Measurements from ENCODE around the gene HIRIP3.

The HIRIP3 gene

GRCh38 chr16:30031477-30031918 is 36.1 kb upstream of the HIRIP3 start:
- TF ChIP-seq PPARA (CRISPR knock-in tag; IDR thresholded peaks at IDR 0.05; ENCODE audit: borderline replicate concordance) (no peak), RARB (CRISPR knock-in tag; IDR thresholded peaks at IDR 0.05) (no peak), TOX (CRISPR knock-in tag; IDR thresholded peaks at IDR 0.05; ENCODE audit: borderline replicate concordance) (no peak), ZNF70 (CRISPR knock-in tag; IDR thresholded peaks at IDR 0.05) (peak; percentile 93), OSR1 (CRISPR knock-in tag; IDR thresholded peaks at IDR 0.05) (no peak), GLIS3 (CRISPR knock-in tag; IDR thresholded peaks at IDR 0.05) (no peak)
- ATAC-seq, result peak; percentile 4; the same call in 1 of the 3 replicates

GRCh38 chr16:30030841-30031413 is 35.5 kb upstream of the HIRIP3 start, which contains the start of gene TLCD3B:
Gene TLCD3B, minus strand, starts transcription at chr16:30031271. Its CDS starts 744 bp downstream, at chr16:30030527.
- peak; percentile 61 for ATAC-seq
- TF ChIP-seq SNAI2 (CRISPR knock-in tag; IDR thresholded peaks at IDR 0.05) (no peak), TOX (CRISPR knock-in tag; IDR thresholded peaks at IDR 0.05; ENCODE audit: borderline replicate concordance) (no peak), TSHZ2 (CRISPR knock-in tag; IDR thresholded peaks at IDR 0.05) (no peak), CSDC2 (CRISPR knock-in tag; IDR thresholded peaks at IDR 0.05) (no peak)

- ATAC-seq, result peak; percentile 5; the same call in 1 of the 3 replicates
- TF ChIP-seq CSRNP3 (CRISPR knock-in tag; IDR thresholded peaks at IDR 0.05) (no peak), TSHZ2 (CRISPR knock-in tag; IDR thresholded peaks at IDR 0.05) (no peak), ZC3H10 (CRISPR knock-in tag; IDR thresholded peaks at IDR 0.05) (no peak), CREB5 (CRISPR knock-in tag; IDR thresholded peaks at IDR 0.05; ENCODE audit: low read depth) (no peak), RARB (CRISPR knock-in tag; IDR thresholded peaks at IDR 0.05) (no peak), GLIS3 (CRISPR knock-in tag; IDR thresholded peaks at IDR 0.05) (no peak), ARNTL (CRISPR knock-in tag; IDR thresholded peaks at IDR 0.05; ENCODE audit: borderline replicate concordance, low read depth) (no peak), CSDC2 (CRISPR knock-in tag; IDR thresholded peaks at IDR 0.05) (no peak)
These were observed 34.7 kb upstream of the HIRIP3 start for GRCh38 chr16:30030011-30030685.

- no peak for TF ChIP-seq ZFP3 (CRISPR knock-in tag; IDR thresholded peaks at IDR 0.05)
- no peak for TF ChIP-seq PPARA (CRISPR knock-in tag; IDR thresholded peaks at IDR 0.05; ENCODE audit: borderline replicate concordance)
- TF ChIP-seq ZC3H10 (CRISPR knock-in tag; IDR thresholded peaks at IDR 0.05), result no peak
- no peak for TF ChIP-seq CSRNP3 (CRISPR knock-in tag; IDR thresholded peaks at IDR 0.05)
- no peak for TF ChIP-seq ZNF8 (CRISPR knock-in tag; IDR thresholded peaks at IDR 0.05)
- TF ChIP-seq CSDC2 (CRISPR knock-in tag; IDR thresholded peaks at IDR 0.05), result no peak
- no peak for TF ChIP-seq SNAI2 (CRISPR knock-in tag; IDR thresholded peaks at IDR 0.05)
- TF ChIP-seq CREB5 (CRISPR knock-in tag; IDR thresholded peaks at IDR 0.05; ENCODE audit: low read depth), result no peak
- ATAC-seq, result no peak
These were observed 33.1 kb upstream of the HIRIP3 start for GRCh38 chr16:30028438-30029076.
